T1000 (cell line): ENCODE data around the gene ITGA7.

ENCODE experiments used
- DNase-seq: peaks from one replicate; lab custom pipeline; 2025; ENCODE audit warnings: mixed read lengths; lab: John Stamatoyannopoulos, UW

Gene ITGA7

DNA sequence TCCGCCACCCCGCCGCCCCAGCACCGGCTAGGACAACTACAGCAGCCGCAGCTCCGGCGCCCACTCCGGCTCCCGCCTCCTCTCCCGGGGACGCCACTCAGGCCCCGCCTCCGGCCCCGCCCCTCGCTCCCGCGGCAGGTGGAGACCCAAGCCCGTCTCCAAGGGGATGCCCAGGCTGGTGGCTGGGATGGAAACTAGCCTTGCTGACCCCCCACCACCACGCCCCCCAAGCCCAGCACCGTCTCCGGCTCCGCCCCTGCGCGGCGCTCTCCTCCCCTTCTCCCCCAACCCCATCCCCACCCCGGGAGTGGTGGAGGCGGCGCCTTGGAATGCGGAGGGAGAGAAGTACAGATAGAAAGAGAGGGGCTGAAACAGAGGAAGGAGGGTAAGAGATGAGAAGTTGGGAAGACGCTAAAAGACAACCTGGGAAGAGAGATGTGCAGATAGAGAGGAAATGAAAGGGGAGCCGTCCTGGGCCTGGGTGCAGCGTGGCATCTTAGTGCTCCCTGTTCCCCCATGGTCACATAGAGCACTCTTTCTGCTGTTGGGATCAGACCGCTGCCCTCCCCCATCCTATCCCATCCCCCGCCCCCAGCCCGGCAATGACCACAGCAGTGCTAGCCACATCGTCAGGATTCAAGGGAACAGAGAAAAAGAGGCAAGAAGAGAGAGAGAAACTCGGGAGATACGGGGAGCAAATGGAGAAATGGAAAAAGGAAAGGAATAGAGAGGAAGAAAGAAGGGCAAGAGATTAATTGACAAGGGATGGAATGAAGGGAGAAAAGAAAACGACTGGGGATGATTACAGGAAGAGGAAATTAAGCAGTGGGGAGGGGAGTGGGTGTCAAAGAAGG lies at the start of gene ITGA7:
Gene ITGA7, minus strand, starts transcription at position 64 of the 854 bp plus-strand sequence. CDS start 222 bp downstream, outside the sequence.
- no peak for DNase-seq

- no peak for DNase-seq
Measured at GRCh38 chr12:55755246-55755645, 47.5 kb upstream of the ITGA7 start.

DNA sequence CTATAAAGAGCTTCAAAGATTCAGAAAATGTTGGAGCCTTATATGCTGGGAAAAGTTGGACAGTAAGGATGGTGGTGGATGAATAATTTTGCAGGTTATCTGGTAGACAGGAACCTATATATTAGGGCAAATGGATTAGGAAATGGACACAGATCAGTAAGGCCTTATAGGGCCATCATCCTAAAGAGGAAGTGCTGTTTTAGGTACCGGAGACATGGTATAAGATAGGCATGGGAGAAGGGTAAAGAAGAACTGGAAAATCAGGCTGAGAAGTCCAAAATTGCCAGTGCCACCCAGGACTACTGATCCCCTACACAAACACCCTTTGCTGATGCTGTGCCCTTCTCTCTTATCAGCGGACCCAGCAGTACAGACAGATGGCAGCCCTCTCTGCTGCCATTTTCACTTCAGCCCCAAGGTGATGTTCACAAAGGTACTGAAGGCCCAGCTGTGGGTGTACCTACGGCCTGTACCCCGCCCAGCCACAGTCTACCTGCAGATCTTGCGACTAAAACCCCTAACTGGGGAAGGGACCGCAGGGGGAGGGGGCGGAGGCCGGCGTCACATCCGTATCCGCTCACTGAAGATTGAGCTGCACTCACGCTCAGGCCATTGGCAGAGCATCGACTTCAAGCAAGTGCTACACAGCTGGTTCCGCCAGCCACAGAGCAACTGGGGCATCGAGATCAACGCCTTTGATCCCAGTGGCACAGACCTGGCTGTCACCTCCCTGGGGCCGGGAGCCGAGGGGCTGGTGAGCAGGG lies 40.7 kb upstream of the ITGA7 start:
- no peak for DNase-seq

DNA sequence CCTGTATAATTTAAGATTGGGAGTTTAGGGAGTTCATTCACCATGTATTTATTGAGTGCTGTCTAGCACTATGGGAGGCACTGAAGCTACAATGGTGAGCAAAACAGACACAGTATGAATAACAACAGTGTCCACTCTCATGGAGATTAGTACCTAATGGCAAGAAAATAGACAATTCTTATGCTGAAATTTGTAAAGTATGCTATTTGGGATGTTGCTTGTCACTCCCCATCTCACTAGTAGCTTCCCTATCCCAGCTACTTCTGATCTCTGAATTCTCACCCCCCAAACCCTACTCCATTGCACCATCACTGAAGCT lies 39.2 kb upstream of the ITGA7 start:
- no peak for DNase-seq

DNA sequence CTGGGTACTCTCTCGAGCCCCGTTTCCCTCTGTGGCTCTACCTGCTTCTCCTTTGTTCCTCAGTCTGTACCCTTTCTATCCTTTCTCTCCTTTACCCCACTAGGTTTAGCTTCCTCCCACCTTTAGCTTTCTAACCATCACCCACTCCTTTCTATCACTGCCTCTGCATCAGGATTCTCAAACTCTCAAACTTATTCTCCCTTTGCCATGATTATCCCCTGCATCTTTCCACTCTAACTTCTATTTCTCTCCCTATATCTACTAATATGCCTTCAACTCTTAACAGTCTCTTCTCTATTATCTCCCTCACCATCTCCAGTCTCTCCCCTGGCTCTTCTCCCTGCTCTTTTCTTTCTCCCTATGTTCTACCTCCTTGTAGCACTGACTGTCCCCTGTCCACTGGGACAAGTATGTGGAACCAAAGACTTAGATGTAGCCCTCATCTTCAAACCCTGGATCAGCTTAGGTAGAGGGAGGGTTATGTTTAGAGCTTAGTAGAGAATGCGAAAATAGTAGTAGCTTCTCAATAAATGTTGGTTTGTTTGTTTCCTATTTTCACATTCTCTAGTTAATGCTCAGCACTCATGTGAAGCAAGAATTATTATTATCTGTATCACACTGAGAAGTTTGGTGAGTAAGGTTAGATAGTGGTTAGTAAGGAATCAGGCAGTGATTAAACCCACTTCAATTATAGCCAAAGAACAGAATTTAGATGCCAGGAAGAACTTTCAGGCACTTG lies 38.6 kb upstream of the ITGA7 start:
- no peak for DNase-seq

DNA sequence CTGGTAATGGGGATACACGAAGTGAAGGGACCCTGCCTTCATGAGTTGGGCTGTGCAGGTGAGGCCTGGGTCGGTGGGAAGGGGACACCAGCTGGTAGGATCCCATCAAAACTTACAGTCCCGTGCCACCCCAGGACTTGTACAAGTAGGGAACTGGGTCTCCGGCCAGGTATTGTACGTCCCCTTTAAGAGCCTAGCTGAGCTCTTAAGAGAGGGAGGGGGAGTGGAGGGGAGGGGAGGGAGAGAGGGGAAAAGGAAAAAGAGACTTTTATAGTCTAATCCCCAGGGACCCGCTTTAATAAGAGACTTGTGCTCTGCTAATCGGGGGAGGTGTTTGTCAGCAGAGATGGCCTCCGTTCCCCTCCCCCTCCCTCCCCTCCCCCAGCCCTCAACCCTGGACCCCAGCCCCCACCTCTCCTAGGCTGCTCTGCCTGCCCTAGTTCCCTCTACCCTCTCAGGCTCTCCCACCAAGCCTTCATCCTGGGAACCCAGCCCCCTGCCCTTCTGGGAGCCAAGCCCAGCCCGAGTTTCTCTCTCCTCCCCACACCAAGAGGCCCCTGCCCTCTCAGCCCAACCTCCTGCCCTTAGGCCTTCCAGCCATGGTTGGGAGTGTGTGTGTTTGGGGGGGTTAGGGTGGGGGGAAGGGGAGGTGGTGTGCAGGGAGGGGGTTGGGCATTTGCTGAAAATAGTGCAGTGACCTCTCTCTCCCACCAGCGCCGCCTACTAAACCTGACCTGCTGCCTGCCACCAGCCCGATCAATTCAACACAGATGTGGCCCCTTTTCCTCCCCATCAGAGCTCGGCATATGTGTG lies 37.9 kb upstream of the ITGA7 start:
- DNase-seq, result no peak

DNA sequence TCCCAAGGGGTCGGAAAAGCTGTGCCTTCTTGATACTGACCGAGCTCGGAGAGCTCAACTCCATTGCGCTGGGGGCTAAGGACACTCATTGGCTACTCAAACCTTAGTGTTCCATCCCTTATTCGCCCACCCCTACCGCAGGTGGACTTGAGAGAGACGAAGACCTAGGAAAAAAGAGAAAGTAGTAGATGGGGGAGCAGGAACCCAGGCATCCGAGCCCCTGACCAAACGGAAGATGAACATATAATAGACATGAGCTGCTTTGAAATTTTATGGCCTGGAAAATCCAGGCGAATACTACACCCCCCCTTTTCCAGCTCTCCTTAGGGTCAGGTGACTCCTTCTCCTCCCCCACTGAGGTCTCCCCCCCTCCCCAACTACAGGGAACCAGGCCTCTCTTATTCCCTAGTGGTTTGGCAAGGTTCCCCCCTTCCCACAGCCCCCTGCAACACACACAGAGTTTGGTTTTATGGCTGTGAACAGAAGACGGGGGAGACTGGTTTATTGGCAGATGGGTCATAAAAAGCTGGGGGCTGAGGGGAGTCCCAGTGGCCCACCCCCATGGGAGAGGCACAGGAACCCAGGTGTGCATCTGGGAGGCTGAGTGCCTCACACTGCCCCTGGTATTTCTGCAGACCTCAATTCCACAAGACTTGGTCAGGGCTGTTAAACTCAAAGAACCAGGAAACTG lies 36.8 kb upstream of the ITGA7 start:
- DNase-seq, result no peak

DNA sequence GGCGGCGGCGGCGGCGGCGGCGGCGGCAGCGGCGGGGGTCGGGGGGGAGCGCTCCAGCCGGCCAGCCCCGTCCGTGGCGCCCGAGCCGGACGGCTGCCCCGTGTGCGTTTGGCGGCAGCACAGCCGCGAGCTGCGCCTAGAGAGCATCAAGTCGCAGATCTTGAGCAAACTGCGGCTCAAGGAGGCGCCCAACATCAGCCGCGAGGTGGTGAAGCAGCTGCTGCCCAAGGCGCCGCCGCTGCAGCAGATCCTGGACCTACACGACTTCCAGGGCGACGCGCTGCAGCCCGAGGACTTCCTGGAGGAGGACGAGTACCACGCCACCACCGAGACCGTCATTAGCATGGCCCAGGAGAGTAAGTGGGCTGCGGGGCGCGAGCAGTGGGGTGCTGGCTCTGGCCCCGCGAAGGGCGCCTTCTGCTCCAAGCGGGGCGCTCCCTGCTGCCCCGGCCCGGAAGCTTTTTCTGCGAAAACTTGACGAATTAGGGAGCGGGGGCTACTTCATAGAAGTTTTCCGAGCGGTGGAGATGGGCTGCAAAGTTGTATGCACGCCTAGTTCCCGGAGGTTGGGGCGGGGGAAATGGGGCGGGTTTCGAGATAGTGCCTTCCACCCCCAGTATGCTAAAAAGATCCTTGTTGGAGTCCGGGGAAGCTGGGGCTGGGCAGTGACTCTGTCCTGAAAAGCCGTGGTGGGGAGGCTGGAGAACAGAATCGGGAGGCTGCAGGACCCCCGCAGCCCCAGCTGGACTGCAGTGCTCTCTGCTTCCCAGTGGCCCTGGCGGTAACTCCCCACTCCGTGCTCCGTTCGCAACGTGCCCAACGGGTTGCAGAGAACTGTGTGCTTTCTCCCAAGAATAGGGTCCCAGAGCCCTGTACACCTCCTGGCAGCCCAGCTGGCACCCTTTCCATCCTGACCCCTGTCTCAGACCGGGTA lies 36.0 kb upstream of the ITGA7 start:
- peak; percentile 39 for DNase-seq

- peak; percentile 61 for DNase-seq
Measured at GRCh38 chr12:55742719-55743405, 35.2 kb upstream of the ITGA7 start, which contains the start of gene GDF11. GDF11 (plus strand) TSS chr12:55743122; CDS start chr12:55743317, 195 bp downstream.

DNA sequence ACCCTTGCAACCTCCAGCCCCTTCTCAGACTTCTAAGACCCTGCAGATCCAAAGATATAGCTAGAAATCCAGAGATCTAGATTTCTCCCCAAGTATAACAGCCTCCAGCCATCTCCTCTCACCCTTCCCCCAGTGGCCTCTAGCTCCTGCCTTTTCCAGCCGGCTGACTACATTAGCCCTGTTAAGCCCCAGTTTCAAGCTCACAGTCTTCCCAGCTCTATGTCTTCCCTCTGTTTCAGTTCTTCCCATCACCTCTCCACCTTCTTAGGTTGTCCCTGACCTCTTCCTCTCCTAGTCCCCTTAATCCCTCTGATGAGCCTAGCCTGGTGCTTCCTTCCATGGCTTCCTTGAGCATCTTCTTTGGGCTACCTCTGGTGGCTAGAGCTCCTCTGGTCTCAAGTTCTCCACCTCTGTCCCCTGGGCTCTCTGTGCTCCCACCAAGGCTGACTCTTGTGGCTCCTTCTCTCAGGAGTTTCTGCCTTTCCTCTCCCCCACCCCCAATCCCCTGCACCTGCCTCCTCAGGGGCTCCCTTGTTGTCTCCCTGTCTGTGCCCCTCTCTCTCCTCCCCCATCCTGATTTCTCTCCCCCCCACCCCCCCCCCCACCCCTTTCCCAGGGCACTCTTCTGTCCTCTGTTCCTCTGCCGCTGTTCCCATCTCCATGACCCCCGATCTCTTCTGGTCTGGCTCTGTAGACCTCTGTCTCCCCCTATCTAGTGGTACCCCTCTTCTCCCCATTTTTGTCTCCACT lies 34.4 kb upstream of the ITGA7 start:
- DNase-seq, result no peak

DNA sequence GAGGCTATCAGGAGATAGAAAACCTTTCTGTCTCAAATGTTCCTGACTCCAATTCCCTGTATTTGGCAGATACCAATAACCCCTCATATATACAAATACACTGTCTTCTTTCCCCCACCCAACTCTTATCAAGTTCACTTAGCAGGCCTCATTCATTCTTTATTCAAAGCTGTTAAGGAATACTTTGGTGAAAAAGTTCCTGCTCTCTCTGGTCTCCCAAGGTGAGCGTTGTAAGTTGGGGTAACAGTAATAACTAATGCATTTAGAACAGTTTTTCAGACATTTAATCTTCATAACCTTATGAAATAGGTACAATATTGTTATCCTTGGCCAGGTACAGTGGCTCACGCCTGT lies 31.3 kb upstream of the ITGA7 start:
- no peak for DNase-seq

DNA sequence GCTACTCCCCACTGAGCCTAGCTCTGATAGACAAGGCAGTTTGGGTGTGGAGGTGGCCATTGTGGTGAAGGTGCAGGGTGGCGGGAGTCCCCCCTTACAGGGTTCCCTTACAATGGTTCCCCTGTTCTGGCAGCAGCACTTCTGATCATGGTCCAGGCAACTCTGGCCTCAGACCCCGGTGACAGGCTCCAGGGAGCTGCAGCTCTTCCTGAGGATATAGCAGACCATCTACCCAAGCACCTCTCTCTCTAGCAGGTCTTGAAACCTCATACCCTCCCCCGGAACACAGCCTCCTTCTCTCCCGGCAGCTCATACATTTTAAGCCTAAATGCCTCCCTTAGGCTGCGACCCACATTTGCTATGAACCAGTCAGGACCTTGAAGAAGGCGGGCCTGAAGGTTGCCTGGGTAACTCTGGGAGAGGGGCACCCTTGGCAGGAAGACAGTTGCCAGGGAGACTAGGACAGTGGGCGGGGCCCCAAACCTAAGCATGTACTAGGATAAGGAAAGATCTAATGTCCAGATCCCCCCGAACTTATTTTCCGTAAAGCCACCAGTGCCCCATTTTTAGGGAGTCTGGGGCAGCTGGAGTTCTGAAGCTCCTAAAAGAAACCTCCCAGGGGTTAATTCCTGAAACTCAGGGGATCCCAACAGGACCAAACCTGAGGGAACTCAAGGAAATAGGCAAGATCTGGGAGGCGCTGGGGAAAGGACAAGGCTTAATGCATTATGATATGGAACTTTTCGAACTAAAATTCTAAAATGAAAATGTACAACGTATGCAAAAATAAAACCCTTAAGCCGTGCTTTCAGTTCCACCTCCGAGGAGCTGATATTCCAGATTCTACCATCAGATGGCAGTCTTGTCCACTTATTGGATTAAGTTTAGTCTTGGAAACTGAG lies 30.7 kb upstream of the ITGA7 start:
- DNase-seq, result peak; percentile 61

DNA sequence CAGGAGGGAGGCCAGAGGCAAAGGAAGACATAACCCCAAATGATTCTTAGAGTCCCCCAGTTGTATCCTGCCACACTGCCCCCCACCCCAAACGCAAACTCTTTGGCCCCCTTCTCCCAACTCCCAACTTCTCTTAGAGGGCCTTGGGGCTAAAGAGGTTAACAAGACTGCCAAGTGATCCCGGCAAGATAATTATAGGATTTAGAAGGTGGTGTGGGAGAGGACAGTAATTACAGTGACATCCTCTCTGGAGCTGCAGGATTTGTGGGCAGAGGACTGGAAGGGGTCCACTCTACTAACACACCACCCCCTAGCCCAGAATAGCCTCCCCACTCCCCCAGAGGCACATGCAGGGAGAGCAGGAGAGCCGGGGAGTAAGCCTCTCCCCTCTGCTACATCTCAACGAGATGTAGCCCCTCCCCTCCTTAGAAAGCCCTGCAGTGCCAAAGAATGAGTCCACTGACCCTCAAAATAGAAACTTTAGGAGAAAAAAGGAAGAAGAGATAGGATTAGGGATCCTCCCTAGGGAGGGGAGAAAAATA lies 29.9 kb upstream of the ITGA7 start:
- DNase-seq, result no peak

GRCh38 chr12:55736780-55737580 lies 29.3 kb upstream of the ITGA7 start:
- no peak for DNase-seq

DNA sequence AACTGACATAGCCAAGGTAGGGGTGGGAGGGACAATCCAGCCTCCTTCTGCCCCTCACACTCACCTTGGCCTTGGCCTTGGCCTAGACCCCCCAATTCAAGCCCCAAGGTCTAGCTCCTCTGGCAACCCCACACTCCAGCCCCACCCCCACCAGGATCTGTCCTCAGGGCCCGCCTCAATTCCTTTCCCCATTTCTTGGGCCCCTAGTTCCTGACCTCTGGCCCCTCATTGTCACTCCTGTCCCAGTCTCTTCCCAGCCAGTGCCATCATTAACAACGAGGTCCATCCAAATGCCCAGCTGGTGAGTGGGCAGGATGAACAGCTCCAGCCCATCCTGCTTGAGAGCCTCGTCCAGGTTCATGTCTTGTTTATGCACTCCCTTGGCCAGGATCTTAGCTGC lies 28.4 kb upstream of the ITGA7 start:
- DNase-seq, result no peak

- DNase-seq, result no peak
Measured at GRCh38 chr12:55734595-55734994, 26.9 kb upstream of the ITGA7 start.

DNA sequence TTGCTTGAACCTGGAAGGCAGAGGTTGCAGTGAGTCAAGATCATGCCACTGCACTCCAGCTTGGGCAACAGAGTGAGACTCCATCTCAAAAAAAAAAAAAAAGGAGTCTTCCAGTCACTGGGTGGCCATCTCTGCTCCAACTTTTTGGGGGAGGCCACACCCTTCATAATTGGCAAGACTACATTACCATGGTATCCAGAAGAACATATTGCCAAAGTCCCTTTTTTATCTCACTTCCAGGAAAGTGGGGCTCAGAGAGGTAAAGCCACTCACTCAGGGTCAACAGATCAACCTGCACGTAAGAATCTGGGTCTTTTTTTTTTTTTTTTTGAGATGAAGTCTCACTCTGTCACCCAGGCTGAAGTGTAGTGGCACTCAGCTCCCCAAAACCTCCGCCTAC lies 26.2 kb upstream of the ITGA7 start:
- no peak for DNase-seq
